CD4-positive, alpha-beta T cell treated with Interleukin-12 subunit alpha and Interleukin-12 subunit beta, for 1 hour (primary cell): Measurements from ENCODE around the gene NNAT.
"Not testable (repeated sequence)": the region's sequence is repeated elsewhere in the genome, so short reads cannot be mapped to it uniquely, and the experiment has no call there.

Experiments
- DNase-seq: peaks from one replicate; pipeline ENCODE4 v3.0.0-alpha.2; 2020

NNAT gene

DNA sequence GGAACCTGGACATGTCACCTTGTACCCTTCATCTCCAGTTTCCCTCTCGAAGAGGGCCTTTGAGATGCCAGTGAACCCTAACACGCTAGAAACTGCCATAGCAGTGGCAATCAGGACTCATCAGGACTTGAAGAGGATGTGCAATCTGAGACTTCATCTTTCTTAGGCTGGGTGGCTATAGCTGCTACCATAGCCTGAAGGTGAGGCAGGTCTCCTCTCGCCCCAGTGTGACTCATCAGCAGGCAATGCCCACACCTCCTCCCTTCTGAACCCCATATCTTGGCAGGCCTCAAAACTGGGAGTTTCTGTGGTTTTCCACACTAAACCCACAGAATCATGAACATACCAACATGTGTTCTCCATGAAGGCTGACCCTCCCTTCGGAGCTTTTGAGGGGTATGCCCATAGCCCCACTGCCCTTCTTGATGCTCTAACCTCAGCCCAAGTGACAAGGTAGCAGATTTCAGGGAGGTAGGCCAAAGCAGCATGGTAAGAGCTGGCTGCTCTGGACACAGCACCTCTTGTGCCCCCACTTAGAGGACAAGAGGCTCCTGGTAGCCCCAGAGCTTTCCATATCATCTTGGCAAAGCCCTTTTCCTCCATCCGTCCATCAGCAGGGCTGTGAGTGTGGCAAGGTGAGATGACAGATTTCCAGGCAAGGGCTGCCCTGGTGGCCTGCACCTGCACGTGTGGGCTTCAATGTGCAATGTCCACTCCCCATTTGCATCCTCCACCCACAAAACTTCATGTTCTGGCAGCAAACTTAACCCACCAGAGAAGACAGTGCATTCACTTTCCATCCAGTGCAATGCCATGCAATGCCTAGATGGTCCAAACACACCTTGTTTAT is 4.0 kb downstream of the NNAT start:
- peak; percentile 23 for DNase-seq

DNA sequence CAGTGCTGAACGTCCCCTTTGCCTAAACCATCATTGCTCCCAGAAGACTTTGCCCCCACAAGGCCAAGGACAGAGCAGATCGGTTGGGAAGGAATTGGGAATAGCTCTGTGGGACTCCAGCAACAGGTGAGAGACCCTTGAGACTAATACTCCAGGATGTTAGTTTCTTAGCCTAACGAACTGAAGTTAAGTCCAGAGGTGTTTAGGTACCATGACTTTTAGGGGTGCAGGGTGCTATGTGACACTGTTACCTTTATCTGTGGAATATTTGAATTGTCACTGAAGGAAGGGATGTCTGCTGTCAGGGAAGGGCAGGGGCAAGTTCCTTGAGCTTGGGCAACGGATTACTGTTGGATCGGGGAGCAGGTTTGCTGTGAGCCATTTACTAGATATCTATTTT is 4.8 kb downstream of the NNAT start:
- DNase-seq: no peak

DNA sequence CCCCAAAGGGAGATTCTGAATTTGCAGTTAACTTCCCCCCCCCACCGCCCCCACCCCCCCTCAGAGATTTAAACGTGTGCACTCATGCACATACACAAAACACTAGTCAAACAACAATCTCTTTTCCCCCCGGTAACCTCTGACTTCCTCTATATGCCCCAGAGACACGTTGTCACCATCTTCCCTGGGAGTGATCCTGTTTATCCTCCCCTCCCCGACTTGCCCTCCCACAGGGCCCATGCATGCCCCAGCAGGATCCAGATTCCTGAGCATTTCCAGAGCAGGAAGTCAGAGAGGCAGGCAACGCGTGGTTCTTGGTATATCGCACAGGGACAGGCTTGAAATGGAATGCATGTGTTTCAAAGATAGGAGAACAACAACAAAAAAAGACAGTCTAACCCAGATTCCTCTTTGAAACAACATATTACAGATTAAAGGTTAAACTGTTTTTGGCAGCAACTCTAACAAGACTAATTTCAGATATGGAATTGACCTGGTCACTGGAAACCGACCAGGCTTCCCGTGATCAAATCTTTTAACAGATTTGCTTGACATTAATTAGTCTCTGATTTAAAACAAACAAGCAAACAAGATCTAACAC is 5.3 kb downstream of the NNAT start:
- no peak for DNase-seq

DNA sequence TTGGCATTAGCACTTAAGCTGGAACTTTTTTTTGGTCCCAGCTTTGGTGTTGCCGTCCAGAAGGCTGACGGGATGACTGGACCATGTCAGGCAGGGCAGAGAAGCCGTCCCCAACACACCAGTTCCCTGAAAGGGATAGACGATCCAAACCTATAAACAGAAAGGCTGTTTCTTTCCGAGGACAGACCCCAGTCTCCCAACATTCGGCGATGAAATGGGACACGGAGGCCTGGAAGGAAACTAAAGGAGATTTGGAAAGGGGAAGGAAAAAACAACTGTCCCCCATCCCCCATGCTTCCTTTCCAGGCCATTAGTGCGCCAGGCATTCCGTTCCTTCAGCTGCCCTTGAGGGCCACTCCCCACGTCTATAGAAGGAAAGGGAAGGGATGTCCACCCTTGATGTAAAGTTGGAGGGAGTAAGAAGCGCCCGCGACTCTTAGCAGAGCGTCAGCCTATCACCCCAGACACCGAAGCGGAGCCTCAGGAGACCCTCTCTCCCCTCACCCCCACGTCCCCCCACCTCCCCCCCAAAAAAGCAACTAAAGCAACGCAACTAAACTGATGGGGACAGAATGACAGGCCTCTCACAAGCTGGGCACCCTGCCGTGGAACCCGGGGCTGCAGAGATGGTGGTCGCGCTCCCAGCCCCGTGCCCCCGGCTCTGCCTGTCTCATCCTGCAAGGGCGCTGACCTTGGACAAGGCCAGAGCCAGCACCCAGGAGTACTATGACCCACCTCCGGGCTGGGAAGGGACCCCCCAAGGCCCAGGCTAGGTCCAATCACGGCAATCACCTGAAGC is 6.0 kb downstream of the NNAT start:
- DNase-seq: no peak

GRCh38 chr20:37527638-37528445 is 6.8 kb downstream of the NNAT start, which contains the start of gene BLCAP:
BLCAP (minus strand) TSS chr20:37527876; CDS start chr20:37519174, 8,702 bp downstream.
- peak; percentile 93 for DNase-seq

DNA sequence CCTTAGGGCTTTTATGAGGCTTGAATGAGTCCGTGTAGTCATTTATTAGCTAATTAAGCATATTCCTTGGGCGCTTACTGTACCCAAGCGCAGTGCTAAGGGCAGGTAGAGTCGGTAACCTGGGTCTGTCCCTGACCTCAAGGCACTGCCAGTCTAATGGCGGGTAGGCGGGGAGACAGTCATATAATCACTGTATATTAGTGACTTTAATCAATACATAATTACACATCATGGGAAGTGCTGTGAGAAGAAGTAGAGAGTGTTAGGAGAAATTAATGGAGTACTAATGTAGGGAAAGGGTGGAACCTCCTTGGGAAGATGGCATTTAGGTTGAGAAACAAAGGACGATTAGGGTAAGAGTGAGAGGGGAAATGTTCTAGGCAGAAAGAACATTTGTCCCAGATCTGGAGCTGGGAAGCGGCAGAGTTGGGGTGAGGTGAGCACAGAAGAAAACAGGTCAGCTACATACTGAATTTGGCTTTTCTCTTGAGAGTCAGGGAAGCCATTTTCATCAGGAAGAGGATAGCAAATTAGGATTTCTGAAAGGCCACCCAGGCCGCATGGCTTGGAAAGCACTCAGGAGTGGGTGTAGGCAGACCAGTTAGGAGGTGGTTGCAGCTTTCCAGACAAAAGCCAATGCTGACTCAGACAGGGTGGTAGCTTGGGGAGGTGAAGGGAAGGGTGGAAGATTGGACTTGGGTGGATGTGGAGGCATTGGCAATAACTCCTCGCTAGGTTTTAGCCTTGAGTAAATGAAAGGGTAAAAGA is 7.6 kb downstream of the NNAT start:
- DNase-seq: no peak

DNA sequence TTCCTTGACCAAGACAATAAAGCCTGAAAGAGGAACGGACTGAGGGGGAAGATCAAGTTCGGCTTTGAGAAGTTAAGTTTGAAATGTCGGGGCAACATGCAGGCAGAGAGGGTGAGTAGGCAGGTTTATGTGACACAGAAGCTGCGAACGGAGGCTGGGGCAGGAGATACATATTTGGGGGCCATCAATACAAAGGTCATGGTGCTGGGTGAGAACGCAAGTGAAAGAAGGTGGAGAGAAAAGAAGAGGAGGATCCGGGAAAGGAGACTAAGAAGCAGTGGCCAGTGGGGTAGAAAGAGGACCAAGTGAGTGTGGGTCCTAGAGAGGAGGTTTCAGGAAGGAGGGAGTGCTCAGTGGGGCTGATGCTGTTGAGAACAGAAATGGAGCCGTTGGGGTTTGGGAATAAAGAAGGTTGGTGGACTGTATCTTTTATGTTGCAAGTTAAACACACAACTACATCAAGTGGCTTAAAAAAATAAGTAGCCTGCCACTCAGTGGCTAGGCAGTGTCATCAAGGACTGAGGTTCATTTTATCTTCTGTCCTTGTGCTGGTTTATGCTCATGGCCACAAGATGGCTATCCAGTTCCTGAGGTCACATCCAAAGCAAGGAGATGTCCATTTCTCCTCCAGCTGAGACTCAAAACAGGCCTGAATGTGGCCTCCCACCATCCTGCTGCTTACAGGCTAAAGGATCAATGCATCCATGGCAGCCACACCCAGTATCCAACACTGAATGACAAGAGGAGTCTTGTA is 8.3 kb downstream of the NNAT start:
- DNase-seq: no peak

- DNase-seq: no peak
These were observed 9.0 kb downstream of the NNAT start for GRCh38 chr20:37529968-37530600.

- DNase-seq: no peak
These were observed 9.6 kb downstream of the NNAT start for GRCh38 chr20:37530696-37531095.

GRCh38 chr20:37531856-37532255 is 10.8 kb downstream of the NNAT start:
- DNase-seq: no peak

GRCh38 chr20:37533154-37533715 is 12.2 kb downstream of the NNAT start:
- no peak for DNase-seq

GRCh38 chr20:37534401-37535157 is 13.5 kb downstream of the NNAT start:
- peak; percentile 79 for DNase-seq

DNA sequence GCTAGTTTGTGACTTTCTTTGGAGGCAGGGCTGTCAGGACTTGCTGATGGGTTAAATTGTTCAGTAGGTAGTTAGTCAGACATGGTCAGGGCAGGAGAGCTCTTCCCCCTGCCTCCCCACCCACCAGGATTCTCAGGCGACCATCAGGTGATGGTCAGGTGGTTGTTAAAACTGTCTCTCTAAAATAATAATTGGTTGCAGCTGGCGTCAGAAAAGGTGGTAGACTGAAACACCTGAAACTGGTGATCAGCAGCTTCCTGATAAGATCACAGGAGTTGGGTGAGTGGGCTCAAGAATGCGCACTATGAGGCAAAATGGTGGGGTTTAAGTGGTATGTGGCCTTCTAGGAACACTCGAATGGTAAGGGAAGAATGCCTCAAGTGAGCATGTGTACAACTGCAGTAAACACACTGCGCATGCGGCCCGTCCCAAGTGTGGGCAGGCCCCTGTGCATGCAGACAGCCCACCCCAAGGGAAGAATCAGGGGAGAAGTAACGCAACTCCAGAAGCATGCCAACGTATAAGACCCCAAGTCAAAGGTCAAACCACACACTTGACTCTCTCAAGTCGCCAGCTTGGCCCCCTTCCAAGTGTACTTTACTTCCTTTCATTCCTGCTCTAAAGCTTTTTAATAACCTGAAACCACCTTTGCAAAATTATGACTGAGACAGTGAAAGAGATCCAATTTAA is 14.5 kb downstream of the NNAT start:
- DNase-seq: no peak

GRCh38 chr20:37537505-37537904 is 16.5 kb downstream of the NNAT start:
- no peak for DNase-seq

- DNase-seq: no peak
These were observed 17.0 kb downstream of the NNAT start for GRCh38 chr20:37538003-37538402.

- DNase-seq: no peak
These were observed 18.4 kb downstream of the NNAT start for GRCh38 chr20:37539424-37539823.

DNA sequence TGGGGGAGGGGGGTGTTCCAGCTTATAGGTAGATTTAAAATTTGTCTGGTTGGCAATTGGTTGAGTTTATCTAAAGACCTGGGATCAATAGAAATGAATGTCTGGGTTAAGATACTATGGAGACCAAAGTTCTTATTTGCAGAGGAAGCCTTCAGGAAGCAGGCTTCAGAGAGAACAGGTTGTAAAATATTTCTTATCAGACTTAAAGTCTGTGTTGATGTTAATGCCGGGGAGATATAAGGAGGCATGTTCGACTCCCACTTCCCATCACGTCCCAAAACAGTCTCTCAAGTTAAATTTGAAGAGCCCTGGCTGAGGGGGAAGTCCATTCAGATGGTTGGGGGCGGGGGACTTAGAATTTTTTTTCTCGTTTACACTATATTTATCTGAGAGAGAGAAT is 19.0 kb downstream of the NNAT start:
- no peak for DNase-seq

DNA sequence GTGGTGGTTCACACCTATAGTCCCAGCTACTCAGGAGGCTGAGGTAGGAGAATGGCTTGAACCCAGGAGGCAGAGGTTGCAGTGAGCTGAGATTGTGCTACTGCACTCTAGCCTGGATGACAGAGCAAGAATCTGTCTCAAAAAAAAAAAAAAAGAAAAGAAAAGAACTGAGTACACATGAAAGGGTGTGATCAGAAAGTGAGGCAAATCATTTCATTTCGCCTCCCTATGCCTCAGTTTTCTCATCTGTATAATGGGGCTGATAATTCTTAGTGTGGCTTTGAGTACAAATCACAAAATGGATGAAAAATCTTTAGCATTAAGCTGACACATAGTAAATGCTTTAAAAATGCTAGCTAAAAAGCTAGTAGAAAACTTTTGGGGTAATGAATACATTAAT is 19.8 kb downstream of the NNAT start:
- DNase-seq: not testable (repeated sequence)

DNA sequence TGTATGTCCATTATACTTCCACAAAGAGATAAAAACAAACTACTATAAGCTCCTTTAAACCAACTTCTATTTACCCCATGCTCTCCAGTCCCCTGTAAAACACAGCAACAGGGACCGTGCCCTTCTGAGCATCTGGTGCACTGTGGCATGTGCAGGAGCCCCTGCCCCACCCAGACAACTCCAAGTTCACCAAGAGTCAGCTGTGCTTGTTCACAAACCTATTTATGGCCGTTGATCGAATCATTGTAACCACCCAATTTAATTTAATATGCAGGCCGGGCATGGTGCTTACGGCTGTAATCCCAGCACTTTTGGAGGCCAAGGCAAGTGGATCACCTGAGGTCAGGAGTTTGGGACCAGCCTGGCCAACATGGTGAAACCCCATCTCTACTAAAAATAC is 20.3 kb downstream of the NNAT start:
- DNase-seq: no peak
